A673 (cell line): ENCODE data around the gene CHADL. TPM values are rescaled to one million over a fixed set of nuclear protein-coding genes. Genes with fewer than 3 reads are reported as not detected.

Experiments
- BruUV-seq: library from RNA; stranded (reverse); fragments of 400-500 nt; replicated peaks from 2 replicates; lab custom pipeline; 2021; lab: Mats Ljungman, UMichigan
- CTCF ChIA-PET: fragments of 300-600 bp; sonication (Branson Sonifier 250); formaldehyde crosslinking; loops from one replicate; lab custom pipeline; 2022; ENCODE audit warnings: antibody characterized with exemption; lab: Charles Lee
- POLR2A ChIA-PET: fragments of 300-600 bp; sonication (Branson Sonifier 250); formaldehyde crosslinking; loops from one replicate; lab custom pipeline; 2022; ENCODE audit warnings: antibody characterized with exemption; ENCODE audit not compliant: low non-redundant PET; lab: Charles Lee
- DNase-seq: peaks from one replicate; pipeline ENCODE4 v3.0.0-alpha.2; 2015; ENCODE audit warnings: low spot score
- H3K27ac ChIP-seq: fragments of 200-600 bp; sonication (generic); 2 replicates; pipeline ENCODE4 v1.5.1; 2016; ENCODE audit warnings: mixed run types, low read depth, mild to moderate bottlenecking, mixed read lengths, antibody characterized with exemption, low read length; ENCODE audit not compliant: poor library complexity, severe bottlenecking
- H3K27me3 ChIP-seq: fragments of 200-600 bp; sonication (generic); replicated peaks from 2 replicates; pipeline ENCODE4 v1.6.1; 2017; ENCODE audit warnings: mixed run types, low read depth, mild to moderate bottlenecking, mixed read lengths, antibody characterized with exemption, low read length; ENCODE audit not compliant: insufficient read depth, poor library complexity
- H3K36me3 ChIP-seq: fragments of 200-600 bp; sonication (generic); 2 replicates; pipeline ENCODE4 v1.6.1; 2016; ENCODE audit warnings: mixed run types, mild to moderate bottlenecking, mixed read lengths, antibody characterized with exemption, low read length; ENCODE audit not compliant: insufficient read depth, poor library complexity, severe bottlenecking
- H3K4me1 ChIP-seq: fragments of 200-600 bp; sonication (generic); 2 replicates; pipeline ENCODE4 v1.6.1; 2017; ENCODE audit warnings: mixed run types, mild to moderate bottlenecking, mixed read lengths, antibody characterized with exemption, low read length; ENCODE audit not compliant: insufficient read depth, poor library complexity, severe bottlenecking
- H3K4me3 ChIP-seq: fragments of 200-600 bp; sonication (generic); 2 replicates; pipeline ENCODE4 v1.5.1; 2016; ENCODE audit warnings: low read depth, mixed run types, mild to moderate bottlenecking, mixed read lengths, low read length; ENCODE audit not compliant: poor library complexity, severe bottlenecking
- H3K9me3 ChIP-seq: fragments of 200-600 bp; sonication (generic); 2 replicates; pipeline ENCODE4 v1.6.1; 2016; ENCODE audit warnings: mixed run types, low read depth, mild to moderate bottlenecking, mixed read lengths, antibody characterized with exemption, low read length; ENCODE audit not compliant: poor library complexity, severe bottlenecking
- EZH2 ChIP-seq: fragments of 200-600 bp; sonication (generic); IDR thresholded peaks from 2 replicates; pipeline ENCODE4 v1.6.1; 2017; ENCODE audit warnings: borderline replicate concordance, low read depth, mild to moderate bottlenecking, mixed read lengths, antibody characterized with exemption, low read length; ENCODE audit not compliant: poor library complexity, severe bottlenecking
- intact Hi-C: fragments of 100-400 bp; cut with micrococcal nuclease; formaldehyde crosslinking; loops from one replicate; pipeline ENCODE4 v1.10.0; 2022; ENCODE audit not compliant: unreplicated experiment
- total RNA-seq: library from RNA; stranded (reverse); gene quantifications from 2 replicates; pipeline ENCODE4 v1.2.3, GENCODE V29; 2021
- TF ChIP-seq, protein P1 (sequence below): fragments of 300-800, 200-600 bp; sonication (generic); conservative IDR thresholded peaks from 2 replicates; pipeline ENCODE4 v1.5.1; 2017; ENCODE audit warnings: low read depth, mild to moderate bottlenecking, antibody characterized with exemption, low read length, moderate library complexity, mixed read lengths

Gene CHADL
- total RNA-seq, 1 experiment from 2014 or later, result not detected

DNA sequence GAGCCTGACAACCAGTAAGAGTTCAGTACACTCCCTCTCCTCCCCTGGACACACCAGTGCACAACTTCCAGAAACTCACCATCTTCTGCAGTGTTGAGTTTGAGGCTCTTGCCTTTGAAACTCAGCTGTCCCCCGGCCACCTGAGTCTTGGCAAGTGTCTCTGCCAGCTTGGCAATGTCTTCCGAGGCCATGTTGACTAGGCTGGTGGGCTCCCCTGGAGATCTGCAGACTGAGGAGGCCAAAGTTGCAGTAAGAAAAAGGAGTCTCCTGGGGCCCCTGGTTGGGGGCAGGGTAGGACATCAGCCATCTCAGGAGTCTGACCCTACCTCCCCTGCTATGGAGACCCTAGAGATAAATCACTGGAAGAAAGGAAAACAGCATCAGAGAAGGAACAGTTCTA is 40.1 kb upstream of the CHADL start:
- Histone ChIP-seq H3K27ac (no peak overlapping the region), H3K4me1 (peaks cover 8% of the 10 kb centered on the region), H3K36me3 (peaks cover 85% of the 10 kb centered on the region), H3K27me3 (no peaks in the 10 kb centered on the region), H3K4me3 (no peak overlapping the region), H3K9me3 (no peaks in the 10 kb centered on the region)
- DNase-seq, result no peak
- BruUV-seq, result no TSS peak
- TF ChIP-seq, protein P1, sequence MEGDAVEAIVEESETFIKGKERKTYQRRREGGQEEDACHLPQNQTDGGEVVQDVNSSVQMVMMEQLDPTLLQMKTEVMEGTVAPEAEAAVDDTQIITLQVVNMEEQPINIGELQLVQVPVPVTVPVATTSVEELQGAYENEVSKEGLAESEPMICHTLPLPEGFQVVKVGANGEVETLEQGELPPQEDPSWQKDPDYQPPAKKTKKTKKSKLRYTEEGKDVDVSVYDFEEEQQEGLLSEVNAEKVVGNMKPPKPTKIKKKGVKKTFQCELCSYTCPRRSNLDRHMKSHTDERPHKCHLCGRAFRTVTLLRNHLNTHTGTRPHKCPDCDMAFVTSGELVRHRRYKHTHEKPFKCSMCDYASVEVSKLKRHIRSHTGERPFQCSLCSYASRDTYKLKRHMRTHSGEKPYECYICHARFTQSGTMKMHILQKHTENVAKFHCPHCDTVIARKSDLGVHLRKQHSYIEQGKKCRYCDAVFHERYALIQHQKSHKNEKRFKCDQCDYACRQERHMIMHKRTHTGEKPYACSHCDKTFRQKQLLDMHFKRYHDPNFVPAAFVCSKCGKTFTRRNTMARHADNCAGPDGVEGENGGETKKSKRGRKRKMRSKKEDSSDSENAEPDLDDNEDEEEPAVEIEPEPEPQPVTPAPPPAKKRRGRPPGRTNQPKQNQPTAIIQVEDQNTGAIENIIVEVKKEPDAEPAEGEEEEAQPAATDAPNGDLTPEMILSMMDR, result no peak
- no peak for TF ChIP-seq EZH2
- intact Hi-C loops, result no loop called here
- CTCF ChIA-PET, result no interaction called here
- POLR2A ChIA-PET, result no interaction called here

DNA sequence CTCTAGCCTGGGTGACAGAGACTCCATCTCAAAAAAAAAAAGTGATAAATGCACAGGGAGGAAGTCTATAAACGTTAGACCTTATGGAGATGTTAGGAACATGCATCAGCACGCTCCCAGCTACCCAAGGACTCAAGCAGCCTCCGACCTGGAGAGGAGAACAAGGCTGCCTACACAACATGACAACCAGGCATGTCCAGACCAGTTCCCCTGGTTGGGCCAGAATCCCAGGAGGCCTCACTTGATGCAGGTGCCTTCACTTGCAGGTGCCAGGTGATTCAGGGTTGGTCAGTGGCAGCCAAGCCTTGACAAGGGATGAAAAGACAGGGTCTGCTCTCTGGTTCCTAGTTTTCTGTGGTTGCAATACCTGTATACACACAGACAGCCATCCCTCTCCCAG is 39.3 kb upstream of the CHADL start:
- no TSS peak for BruUV-seq
- ChIA-PET POLR2A (interaction anchor here (0.5 to 0.6 kb wide), 2 partner anchors 168 to 395 kb away, joined by 3 to 5 read pairs; no protein-coding TSS in a partner anchor), CTCF (no interaction called here)
- Histone ChIP-seq H3K36me3 (peaks cover 91% of the 10 kb centered on the region), H3K4me3 (no peak overlapping the region), H3K27ac (no peak overlapping the region), H3K4me1 (peaks cover 6% of the 10 kb centered on the region), H3K9me3 (no peaks in the 10 kb centered on the region), H3K27me3 (no peaks in the 10 kb centered on the region)
- no peak for TF ChIP-seq EZH2
- TF ChIP-seq, protein P1, result no peak
- DNase-seq, result no peak
- intact Hi-C loops, result no loop called here

DNA sequence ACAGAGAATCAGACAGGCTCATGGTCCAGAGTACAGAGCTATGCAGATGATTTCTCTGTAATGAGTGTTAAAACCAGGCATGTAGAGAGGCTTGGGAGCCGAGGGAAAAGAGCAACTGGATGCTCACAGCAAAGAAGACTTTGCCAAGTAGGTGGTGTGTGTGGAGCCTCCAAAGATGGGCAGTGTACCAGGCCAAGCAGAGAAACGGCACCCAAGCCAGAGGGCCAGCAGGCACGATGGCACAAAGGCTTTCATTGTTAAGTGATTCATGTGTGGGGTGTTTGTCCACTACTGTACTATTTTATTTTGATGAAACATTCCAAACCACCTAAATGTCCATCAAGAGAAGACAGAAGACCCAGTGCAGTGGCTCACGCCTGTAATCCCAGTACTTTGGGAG is 34.1 kb upstream of the CHADL start:
- no TSS peak for BruUV-seq
- POLR2A ChIA-PET, result no interaction called here
- H3K36me3 ChIP-seq, result peaks cover 87% of the 10 kb centered on the region
- TF ChIP-seq, protein P1, result no peak
- no peak for TF ChIP-seq EZH2
- no peak overlapping the region for H3K27ac ChIP-seq
- no peaks in the 10 kb centered on the region for H3K9me3 ChIP-seq
- H3K4me3 ChIP-seq, result no peak overlapping the region
- intact Hi-C loops, result no loop called here
- no peaks in the 10 kb centered on the region for H3K27me3 ChIP-seq
- no peaks in the 10 kb centered on the region for H3K4me1 ChIP-seq
- CTCF ChIA-PET, result no interaction called here
- no peak for DNase-seq
